Loucy (cell line): ENCODE measurements around the gene MUC12.
"Not testable (repeated sequence)": the region's sequence is repeated elsewhere in the genome, so short reads cannot be mapped to it uniquely, and the experiment has no call there.

Source experiments
- CTCF ChIP-seq: fragments of 200-600 bp; sonication (generic); conservative IDR thresholded peaks from 2 replicates; pipeline ENCODE4 v1.5.1; 2014; ENCODE audit warnings: mild to moderate bottlenecking, antibody characterized with exemption, low read length
- EZH2phosphoT487 ChIP-seq: fragments of 200-600 bp; IDR thresholded peaks from 2 replicates; pipeline ENCODE4 v1.6.1; 2018; ENCODE audit warnings: antibody characterized with exemption, mild to moderate bottlenecking, moderate library complexity, borderline replicate concordance

DNA sequence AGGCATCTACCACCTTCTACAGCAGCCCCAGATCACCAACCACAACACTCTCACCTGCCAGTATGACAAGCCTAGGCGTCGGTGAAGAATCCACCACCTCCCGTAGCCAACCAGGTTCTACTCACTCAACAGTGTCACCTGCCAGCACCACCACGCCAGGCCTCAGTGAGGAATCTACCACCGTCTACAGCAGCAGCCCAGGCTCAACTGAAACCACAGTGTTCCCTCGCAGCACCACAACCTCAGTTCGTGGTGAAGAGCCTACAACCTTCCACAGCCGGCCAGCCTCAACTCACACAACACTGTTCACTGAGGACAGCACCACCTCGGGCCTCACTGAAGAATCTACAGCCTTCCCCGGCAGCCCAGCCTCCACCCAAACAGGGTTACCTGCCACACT, 29.2 kb downstream of the MUC12 start:
- not testable (repeated sequence) for TF ChIP-seq EZH2phosphoT487, CTCF
